ENCODE measurements around the gene NRAP.

GRCh38 chr10:113576852-113577251 is 87.0 kb downstream of the NRAP start:
- no peak for TF ChIP-seq RAD21 (IDR thresholded peaks at IDR 0.05; ENCODE audit: low read depth)
- TF ChIP-seq, protein P1, sequence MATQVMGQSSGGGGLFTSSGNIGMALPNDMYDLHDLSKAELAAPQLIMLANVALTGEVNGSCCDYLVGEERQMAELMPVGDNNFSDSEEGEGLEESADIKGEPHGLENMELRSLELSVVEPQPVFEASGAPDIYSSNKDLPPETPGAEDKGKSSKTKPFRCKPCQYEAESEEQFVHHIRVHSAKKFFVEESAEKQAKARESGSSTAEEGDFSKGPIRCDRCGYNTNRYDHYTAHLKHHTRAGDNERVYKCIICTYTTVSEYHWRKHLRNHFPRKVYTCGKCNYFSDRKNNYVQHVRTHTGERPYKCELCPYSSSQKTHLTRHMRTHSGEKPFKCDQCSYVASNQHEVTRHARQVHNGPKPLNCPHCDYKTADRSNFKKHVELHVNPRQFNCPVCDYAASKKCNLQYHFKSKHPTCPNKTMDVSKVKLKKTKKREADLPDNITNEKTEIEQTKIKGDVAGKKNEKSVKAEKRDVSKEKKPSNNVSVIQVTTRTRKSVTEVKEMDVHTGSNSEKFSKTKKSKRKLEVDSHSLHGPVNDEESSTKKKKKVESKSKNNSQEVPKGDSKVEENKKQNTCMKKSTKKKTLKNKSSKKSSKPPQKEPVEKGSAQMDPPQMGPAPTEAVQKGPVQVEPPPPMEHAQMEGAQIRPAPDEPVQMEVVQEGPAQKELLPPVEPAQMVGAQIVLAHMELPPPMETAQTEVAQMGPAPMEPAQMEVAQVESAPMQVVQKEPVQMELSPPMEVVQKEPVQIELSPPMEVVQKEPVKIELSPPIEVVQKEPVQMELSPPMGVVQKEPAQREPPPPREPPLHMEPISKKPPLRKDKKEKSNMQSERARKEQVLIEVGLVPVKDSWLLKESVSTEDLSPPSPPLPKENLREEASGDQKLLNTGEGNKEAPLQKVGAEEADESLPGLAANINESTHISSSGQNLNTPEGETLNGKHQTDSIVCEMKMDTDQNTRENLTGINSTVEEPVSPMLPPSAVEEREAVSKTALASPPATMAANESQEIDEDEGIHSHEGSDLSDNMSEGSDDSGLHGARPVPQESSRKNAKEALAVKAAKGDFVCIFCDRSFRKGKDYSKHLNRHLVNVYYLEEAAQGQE (IDR thresholded peaks at IDR 0.05; ENCODE audit: low read depth) = peak; percentile 91
- TF ChIP-seq TAF1 (IDR thresholded peaks at IDR 0.05; ENCODE audit: low read depth) = no peak
- no peak for TF ChIP-seq EGR1 (IDR thresholded peaks at IDR 0.05)
- no peak for TF ChIP-seq FOXM1 (IDR thresholded peaks at IDR 0.05; ENCODE audit: borderline replicate concordance, low read depth)

Measured in Ishikawa (cell line).